Neuronal stem cell (in vitro differentiated cells): Measurements from ENCODE around the gene FKBP10.

Experiments used
- DNase-seq: peaks from one replicate; pipeline ENCODE4 v3.0.0-alpha.2; 2013; ENCODE audit warnings: low spot score
- H2AFZ ChIP-seq: one replicate; pipeline ENCODE4 v1.6.1; 2013; ENCODE audit warnings: mild to moderate bottlenecking, low read length, inconsistent platforms
- H2AK5ac ChIP-seq: 2 replicates; pipeline ENCODE4 v1.6.1; 2013; ENCODE audit warnings: low read depth, mild to moderate bottlenecking, inconsistent platforms, low read length, moderate library complexity, mixed read lengths
- H2BK120ac ChIP-seq: 2 replicates; pipeline ENCODE4 v1.6.1; 2013; ENCODE audit warnings: low read depth, mild to moderate bottlenecking, inconsistent platforms, low read length, moderate library complexity, mixed read lengths
- H2BK12ac ChIP-seq: one replicate; pipeline ENCODE4 v1.6.1; 2013; ENCODE audit warnings: low read length, inconsistent platforms
- H2BK15ac ChIP-seq: 2 replicates; pipeline ENCODE4 v1.6.1; 2013; ENCODE audit warnings: mild to moderate bottlenecking, low read length, inconsistent platforms, mixed read lengths
- H2BK5ac ChIP-seq: one replicate; pipeline ENCODE4 v1.6.1; 2013; ENCODE audit warnings: inconsistent platforms, mild to moderate bottlenecking, low read length, moderate library complexity
- H3K14ac ChIP-seq: one replicate; pipeline ENCODE4 v1.6.1; 2013; ENCODE audit warnings: low read length, inconsistent platforms
- H3K18ac ChIP-seq: 2 replicates; pipeline ENCODE4 v1.6.1; 2013; ENCODE audit warnings: low read length, inconsistent platforms
- H3K23ac ChIP-seq: 2 replicates; pipeline ENCODE4 v1.6.1; 2013; ENCODE audit warnings: low read depth, mild to moderate bottlenecking, mixed read lengths, low read length, inconsistent platforms; ENCODE audit not compliant: poor library complexity
- H3K27ac ChIP-seq: replicated peaks from 3 replicates; pipeline ENCODE4 v1.5.1; 2013; ENCODE audit warnings: low read length, inconsistent platforms
- H3K27me3 ChIP-seq, 3 experiments: 2 replicates each; pipeline ENCODE4 v1.6.1; 2013; ENCODE audit warnings: low read length in 3 of 3, mild to moderate bottlenecking in 2 of 3, inconsistent platforms in 1 of 3, low read depth in 1 of 3, mixed read lengths in 1 of 3, moderate library complexity in 1 of 3; ENCODE audit not compliant: control insufficient read depth in 3 of 3, insufficient read depth in 3 of 3
- H3K36me3 ChIP-seq, 2 donors: replicated peaks in 1 of 2; 2 replicates each; pipeline ENCODE4 v1.6.1; 2013; ENCODE audit warnings: low read length in 2 of 2; ENCODE audit not compliant: control insufficient read depth in 2 of 2, insufficient read depth in 2 of 2
- H3K4ac ChIP-seq: 2 replicates; pipeline ENCODE4 v1.6.1; 2013; ENCODE audit warnings: inconsistent platforms, mild to moderate bottlenecking, low read length, moderate library complexity
- H3K4me1 ChIP-seq, 2 donors: 1 replicate in 1 of 2; 2 replicates in 1 of 2; pipeline ENCODE4 v1.6.1; 2013; ENCODE audit warnings: low read length in 2 of 2, low read depth in 1 of 2; ENCODE audit not compliant: control insufficient read depth in 2 of 2, insufficient read depth in 1 of 2
- H3K4me2 ChIP-seq: one replicate; pipeline ENCODE4 v1.6.1; 2013; ENCODE audit warnings: mild to moderate bottlenecking, low read length, inconsistent platforms; ENCODE audit not compliant: insufficient read depth, poor library complexity, severe bottlenecking
- H3K4me3 ChIP-seq, 2 donors: 2 replicates each; pipeline ENCODE4 v1.5.1; 2013; ENCODE audit warnings: low read length in 2 of 2, mild to moderate bottlenecking in 2 of 2, inconsistent platforms in 1 of 2, moderate library complexity in 1 of 2
- H3K79me1 ChIP-seq: one replicate; pipeline ENCODE4 v1.6.1; 2013; ENCODE audit warnings: low read depth, mild to moderate bottlenecking, inconsistent platforms, low read length, moderate library complexity
- H3K9ac ChIP-seq: one replicate; pipeline ENCODE4 v1.6.1; 2013; ENCODE audit warnings: mild to moderate bottlenecking, low read depth, low read length, inconsistent platforms; ENCODE audit not compliant: poor library complexity
- H3K9me3 ChIP-seq, 2 donors: replicated peaks in 1 of 2; 2 replicates each; pipeline versions ENCODE3 to v1.6.1; 2013; ENCODE audit warnings: low read length in 2 of 2, mild to moderate bottlenecking in 2 of 2, inconsistent platforms in 1 of 2, low read depth in 1 of 2, mixed read lengths in 1 of 2, moderate library complexity in 1 of 2; ENCODE audit not compliant: control insufficient read depth in 2 of 2, insufficient read depth in 1 of 2
- H4K8ac ChIP-seq: one replicate; pipeline ENCODE4 v1.6.1; 2013; ENCODE audit warnings: low read depth, mild to moderate bottlenecking, inconsistent platforms, low read length, moderate library complexity
- H4K91ac ChIP-seq: one replicate; pipeline ENCODE4 v1.6.1; 2013; ENCODE audit warnings: low read length, low read depth, mild to moderate bottlenecking, inconsistent platforms; ENCODE audit not compliant: poor library complexity
- WGBS, 2 donors: extraction: QIAGEN DNeasy Blood & Tissue Kit; methylation state at CpG; one replicate each; pipeline ENCODE4 v1.1.7; 2013; ENCODE audit warnings: missing lambda C conversion rate in 2 of 2, mixed read lengths in 1 of 2; ENCODE audit not compliant: insufficient read length in 2 of 2, insufficient replicate concordance in 1 of 2; ENCODE audit errors: extremely low coverage in 2 of 2; 5-methylcytosine and 5-hydroxymethylcytosine counted together

Gene FKBP10

DNA sequence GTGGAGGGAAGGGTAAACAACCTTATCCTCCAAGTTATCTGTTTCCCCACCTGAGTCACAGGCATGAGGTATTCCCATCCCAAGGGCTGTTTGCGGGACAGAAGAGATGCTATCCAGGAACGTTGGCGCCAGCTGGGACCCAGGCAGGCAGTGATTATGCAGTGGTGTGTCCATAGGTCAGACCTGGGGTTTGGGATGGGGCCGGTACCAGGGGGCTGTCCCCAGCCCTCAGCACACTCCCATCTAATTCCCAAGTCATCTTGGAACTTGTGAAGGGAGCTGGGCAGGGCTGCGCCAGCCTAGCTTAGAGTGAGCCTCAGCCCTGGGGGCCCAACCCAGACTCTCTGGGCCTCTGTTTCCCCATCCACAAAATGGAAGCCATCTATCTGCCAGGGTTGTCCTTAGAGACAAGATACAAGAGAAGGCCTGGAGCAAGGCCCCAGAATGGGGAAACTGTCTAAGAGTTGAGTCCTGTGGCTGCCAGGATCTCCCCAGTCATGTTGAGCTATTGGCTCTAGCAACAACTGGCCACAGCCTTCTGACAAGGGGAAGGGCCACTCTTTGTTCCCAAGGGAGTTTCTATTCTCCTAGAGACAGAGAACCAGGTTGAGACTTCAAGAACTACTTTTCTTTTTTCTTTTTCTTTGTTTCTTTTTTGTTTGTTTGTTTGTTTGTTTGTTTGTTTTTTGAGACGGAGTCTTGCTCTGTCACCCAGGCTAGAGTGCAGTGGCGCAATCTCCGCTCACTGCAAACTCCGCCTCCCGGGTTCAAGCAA lies 16.5 kb upstream of the FKBP10 start:
- Histone ChIP-seq H2BK15ac (no peak overlapping the region), H3K4ac (no peak overlapping the region), H3K14ac (no peak overlapping the region), H3K4me1 (peaks cover 30 to 31% of the 10 kb centered on the region in 2 donors), H2BK120ac (no peak overlapping the region), H3K9ac (no peak overlapping the region), H3K36me3 (no peaks in the 10 kb centered on the region), H3K4me2 (no peak overlapping the region), H2BK12ac (no peak overlapping the region), H2AK5ac (no peak overlapping the region), H3K9me3 (no peaks in the 10 kb centered on the region), H3K27me3 (no peaks in the 10 kb centered on the region), H4K91ac (no peak overlapping the region), H3K4me3 (no peak overlapping the region), H3K27ac (no peak overlapping the region), H3K79me1 (no peaks in the 10 kb centered on the region), H4K8ac (no peak overlapping the region), H3K18ac (no peak overlapping the region), H2BK5ac (no peak overlapping the region), H2AFZ (no peak overlapping the region), H3K23ac (no peak overlapping the region)
- DNase-seq: no peak
- WGBS, 2 donors: no CpG with 5 or more reads among the region's 10 CpGs

DNA sequence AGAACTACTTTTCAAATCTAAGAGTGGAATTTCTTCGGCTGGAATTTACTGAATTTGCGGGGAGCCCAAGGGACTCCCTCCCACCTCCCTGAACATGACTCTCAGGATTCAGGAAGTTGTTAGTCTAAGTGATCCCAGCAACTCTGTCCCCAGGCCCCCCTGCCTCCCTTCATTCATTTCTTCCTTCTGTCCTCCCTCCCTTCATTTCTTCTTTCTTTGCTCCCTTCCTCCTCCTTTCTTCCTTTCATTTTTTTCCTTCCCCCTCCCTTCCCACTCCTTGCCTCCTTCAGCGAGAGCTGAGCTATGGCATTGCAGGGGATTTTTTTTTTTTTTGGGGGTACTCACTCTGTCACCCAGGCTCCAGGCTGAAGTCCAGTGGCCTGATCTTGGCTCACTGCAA lies 15.4 kb upstream of the FKBP10 start:
- no peak overlapping the region for H4K91ac ChIP-seq
- no peak overlapping the region for H3K18ac ChIP-seq
- no peak for DNase-seq
- no peak overlapping the region for H2BK15ac ChIP-seq
- H3K4me2 ChIP-seq: no peak overlapping the region
- H3K4me3 ChIP-seq: no peak overlapping the region
- no peak overlapping the region for H3K14ac ChIP-seq
- no peak overlapping the region for H3K4ac ChIP-seq
- H2AFZ ChIP-seq: no peak overlapping the region
- peaks cover 4 to 5% of the 10 kb centered on the region in 2 donors for H3K36me3 ChIP-seq
- no peak overlapping the region for H2BK120ac ChIP-seq
- H4K8ac ChIP-seq: no peak overlapping the region
- H3K9ac ChIP-seq: no peak overlapping the region
- H2BK5ac ChIP-seq: no peak overlapping the region
- no peak overlapping the region for H2BK12ac ChIP-seq
- H3K27me3 ChIP-seq: no peaks in the 10 kb centered on the region
- H3K4me1 ChIP-seq: peaks cover 29 to 30% of the 10 kb centered on the region in 2 donors
- no peak overlapping the region for H3K23ac ChIP-seq
- WGBS, 2 donors: no CpG with 5 or more reads among the region's 3 CpGs
- H3K27ac ChIP-seq: no peak overlapping the region
- no peaks in the 10 kb centered on the region for H3K9me3 ChIP-seq
- H2AK5ac ChIP-seq: no peak overlapping the region
- no peaks in the 10 kb centered on the region for H3K79me1 ChIP-seq

DNA sequence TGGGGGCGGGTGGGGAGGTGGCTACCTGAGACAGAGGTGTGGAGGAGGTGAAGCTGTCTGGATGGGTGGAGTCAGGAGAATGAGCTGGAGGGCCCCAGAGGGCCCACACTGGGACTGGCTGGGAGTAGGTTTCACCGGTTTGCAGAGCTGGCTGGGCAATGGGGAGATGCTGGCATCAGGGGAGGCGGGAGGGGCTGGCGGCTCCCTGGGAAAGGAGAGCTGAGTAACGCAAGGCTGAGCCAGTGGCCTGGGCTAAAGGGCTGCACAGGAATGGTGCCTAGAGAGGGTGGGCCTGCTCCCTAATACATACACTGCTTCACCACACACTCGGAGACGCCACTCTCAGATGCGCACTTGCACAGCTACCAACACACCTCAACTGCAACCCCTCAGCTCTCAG lies 13.4 kb upstream of the FKBP10 start:
- Histone ChIP-seq H3K14ac (peak overlapping the region; percentile 47), H2BK15ac (peak overlapping the region; percentile 55), H3K4me2 (no peak overlapping the region), H2AK5ac (peak overlapping the region; percentile 53), H3K9ac (no peak overlapping the region), H2BK12ac (no peak overlapping the region), H3K27me3 (no peaks in the 10 kb centered on the region), H2AFZ (no peak overlapping the region), H3K9me3 (no peaks in the 10 kb centered on the region), H4K91ac (no peak overlapping the region), H3K27ac (no peak overlapping the region), H3K36me3 (peaks cover 8 to 11% of the 10 kb centered on the region in 2 donors), H4K8ac (no peak overlapping the region), H3K23ac (peak overlapping the region; percentile 73), H3K4ac (no peak overlapping the region), H3K18ac (peak overlapping the region; percentile 5), H3K79me1 (peaks cover 4% of the 10 kb centered on the region), H2BK120ac (no peak overlapping the region), H3K4me3 (no peak overlapping the region), H3K4me1 (peaks cover 11% of the 10 kb centered on the region in 2 donors), H2BK5ac (no peak overlapping the region)
- DNase-seq: no peak
- WGBS, 2 donors: no CpG with 5 or more reads among the region's 8 CpGs

DNA sequence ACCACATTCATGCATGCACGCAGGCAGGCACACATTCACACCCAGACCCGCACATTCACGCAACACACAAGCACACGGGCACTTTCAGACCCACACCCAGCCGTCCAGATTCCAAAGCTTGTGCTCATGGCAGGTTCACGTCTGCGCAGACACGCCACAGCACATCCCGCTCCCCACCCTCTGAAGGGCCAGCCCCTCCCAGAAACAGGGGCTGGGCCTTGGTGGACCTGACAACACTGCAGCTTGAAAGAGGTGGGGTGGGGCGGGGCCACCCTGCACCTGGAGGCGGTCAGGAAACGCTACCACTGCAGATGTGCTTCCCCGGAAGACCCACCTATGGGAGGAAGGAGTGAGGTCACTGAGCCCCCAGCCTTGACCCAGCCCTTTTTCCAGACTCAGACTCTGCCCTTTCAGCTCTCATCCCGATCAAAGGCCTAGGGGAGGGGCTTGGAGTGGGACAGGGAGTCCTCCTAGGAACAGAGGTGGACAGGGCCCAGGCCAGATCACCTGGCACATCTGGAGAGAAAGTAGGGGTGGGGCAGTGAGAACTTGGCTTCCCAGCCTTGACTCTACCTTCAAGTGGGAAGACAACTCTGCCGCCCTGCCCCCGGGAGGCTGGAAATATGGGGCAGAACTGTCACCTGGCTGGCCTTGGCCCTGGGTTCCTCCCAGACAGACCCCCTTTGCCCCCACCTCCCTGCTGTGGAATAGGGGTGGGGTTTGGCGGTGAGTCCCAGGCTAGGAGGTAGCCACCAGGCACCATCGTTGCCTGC lies 12.0 kb upstream of the FKBP10 start:
- Histone ChIP-seq H3K27ac (no peak overlapping the region), H2BK15ac (no peak overlapping the region), H2AK5ac (peak overlapping the region; percentile 23), H2BK5ac (no peak overlapping the region), H2BK12ac (no peak overlapping the region), H3K4me3 (no peak overlapping the region), H3K9me3 (peaks cover 0 to 2% of the 10 kb centered on the region in 2 donors), H3K4me1 (peaks cover 10 to 11% of the 10 kb centered on the region in 2 donors), H2AFZ (peak overlapping the region; percentile 73), H3K4ac (no peak overlapping the region), H4K8ac (no peak overlapping the region), H3K36me3 (peaks cover 12 to 18% of the 10 kb centered on the region in 2 donors), H3K79me1 (peaks cover 4% of the 10 kb centered on the region), H3K23ac (peak overlapping the region; percentile 90), H3K18ac (peak overlapping the region; percentile 59), H3K4me2 (peak overlapping the region; percentile 11), H4K91ac (no peak overlapping the region), H2BK120ac (no peak overlapping the region), H3K9ac (no peak overlapping the region), H3K27me3 (no peaks in the 10 kb centered on the region), H3K14ac (no peak overlapping the region)
- WGBS, 2 donors: no CpG with 5 or more reads among the region's 18 CpGs
- no peak for DNase-seq
